ENCODE measurements around the gene ZNF444. TPM values are rescaled to one million over a fixed set of nuclear protein-coding genes. Genes with fewer than 3 reads are reported as not detected.

Gene ZNF444
- total RNA-seq, 4 donors from 2014 or later = 35.1 to 53.0 (median 45.5) TPM

- peak; percentile 60 to 62 for DNase-seq
- no peaks in the 10 kb centered on the region for H3K27me3 ChIP-seq
- no peak overlapping the region for H3K4me3 ChIP-seq (replicated peaks in 1 of 3)
- H3K27ac ChIP-seq = peak overlapping the region; percentile 41 to 85 (median 62)
- WGBS, 2 donors = 62 to 65% methylated on average over 21 to 25 of the region's 27 CpGs
- H3K4me1 ChIP-seq = peaks cover 60 to 83% of the 10 kb centered on the region in 2 donors
- intact Hi-C loops (cut with DNase I) = no loop called here
- peaks cover 0 to 2% of the 10 kb centered on the region in 2 donors for H3K36me3 ChIP-seq
- TF ChIP-seq CTCF (IDR thresholded peaks at IDR 0.05) = no peak
- TF ChIP-seq POLR2A (IDR thresholded peaks at IDR 0.05) = no peak
- no peaks in the 10 kb centered on the region for H3K9me3 ChIP-seq
Measured at GRCh38 chr19:56107626-56108351, 33.3 kb upstream of the ZNF444 start.

- Histone ChIP-seq H3K36me3 (no peaks in the 10 kb centered on the region), H3K27me3 (no peaks in the 10 kb centered on the region), H3K4me1 (peaks cover 63 to 91% of the 10 kb centered on the region in 2 donors), H3K27ac (peak overlapping the region; percentile 41 to 85 (median 62)), H3K4me3 (replicated peaks in 1 of 3) (no peak overlapping the region), H3K9me3 (no peaks in the 10 kb centered on the region)
- intact Hi-C loops (cut with DNase I) = no loop called here
- DNase-seq = peak; percentile 72 to 78
- TF ChIP-seq CTCF (IDR thresholded peaks at IDR 0.05) = no peak
- TF ChIP-seq POLR2A (IDR thresholded peaks at IDR 0.05) = no peak
- 29 to 31% methylated on average over 14 to 23 of the region's 24 CpGs for WGBS, 2 donors
Measured at GRCh38 chr19:56108447-56109195, 32.5 kb upstream of the ZNF444 start.

- Histone ChIP-seq H3K4me3 (replicated peaks in 1 of 3) (no peak overlapping the region), H3K27ac (peak overlapping the region in 2 of 3 donors; percentile 62 to 85), H3K4me1 (peaks cover 63 to 95% of the 10 kb centered on the region in 2 donors), H3K36me3 (no peaks in the 10 kb centered on the region), H3K27me3 (no peaks in the 10 kb centered on the region), H3K9me3 (no peaks in the 10 kb centered on the region)
- no peak for DNase-seq
- TF ChIP-seq POLR2A (IDR thresholded peaks at IDR 0.05) (no peak), CTCF (IDR thresholded peaks at IDR 0.05) (no peak)
- intact Hi-C loops (cut with DNase I) = no loop called here
- WGBS, 2 donors = 53% methylated on average over 11 to 13 of the region's 13 CpGs
Measured at GRCh38 chr19:56109226-56109625, 31.9 kb upstream of the ZNF444 start.

GRCh38 chr19:56110515-56111448 lies 30.3 kb upstream of the ZNF444 start:
- Histone ChIP-seq H3K4me1 (peaks cover 53 to 90% of the 10 kb centered on the region in 2 donors), H3K9me3 (no peaks in the 10 kb centered on the region), H3K27me3 (no peaks in the 10 kb centered on the region), H3K36me3 (no peaks in the 10 kb centered on the region), H3K4me3 (replicated peaks in 1 of 3) (no peak overlapping the region), H3K27ac (peak overlapping the region; percentile 50 to 79 (median 61))
- DNase-seq = peak; percentile 58 to 64
- WGBS, 2 donors = 26 to 28% methylated on average over 3 to 9 of the region's 12 CpGs
- intact Hi-C loops (cut with DNase I) = no loop called here
- TF ChIP-seq CTCF (IDR thresholded peaks at IDR 0.05) = no peak
- TF ChIP-seq POLR2A (IDR thresholded peaks at IDR 0.05) = no peak
